Activated CD4-positive, alpha-beta T cell treated with anti-CD3 and anti-CD28 coated beads, Interleukin-2, amount 50 U/mL, for 16 hours (primary cell): ENCODE data around the gene IQCB1.
"Not testable (repeated sequence)": the region's sequence is repeated elsewhere in the genome, so short reads cannot be mapped to it uniquely, and the experiment has no call there.

ENCODE experiments used
- DNase-seq: peaks from one replicate; pipeline ENCODE4 v3.0.0-alpha.2; 2020

Gene IQCB1

DNA sequence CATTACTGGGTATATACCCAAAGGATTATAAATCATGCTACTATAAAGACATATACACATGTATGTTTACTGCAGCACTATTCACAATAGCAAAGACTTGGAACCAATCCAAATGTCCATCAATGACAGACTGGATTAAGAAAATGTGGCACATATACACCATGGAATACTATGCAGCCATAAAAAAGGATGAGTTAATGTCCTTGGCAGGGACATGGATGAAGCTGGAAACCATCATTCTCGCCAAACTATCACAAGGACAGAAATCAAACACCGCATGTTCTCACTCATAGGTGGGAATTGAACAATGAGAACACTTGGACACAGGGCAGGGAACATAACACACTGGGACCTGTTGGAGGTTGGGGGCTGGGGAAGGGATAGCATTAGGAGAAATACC is 91.8 kb downstream of the IQCB1 start:
- not testable (repeated sequence) for DNase-seq

DNA sequence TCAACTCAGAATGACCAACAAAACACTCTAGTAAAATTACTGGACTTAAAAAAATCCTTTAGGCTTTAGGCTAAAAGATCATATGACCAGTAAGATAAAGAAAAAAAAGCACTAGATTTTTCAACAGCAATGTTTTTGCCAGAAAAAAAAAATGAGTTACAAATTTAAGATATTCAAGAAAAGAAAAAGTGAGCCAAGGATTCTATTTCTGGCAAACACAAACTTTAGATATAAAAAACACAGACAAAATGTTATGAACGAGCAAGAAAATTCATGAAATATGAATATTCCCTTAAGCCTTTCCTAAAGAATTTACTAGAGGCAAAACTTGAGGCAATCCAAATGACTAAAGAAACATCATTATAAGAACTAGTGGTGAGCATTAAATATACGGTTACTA is 94.0 kb downstream of the IQCB1 start:
- no peak for DNase-seq

DNA sequence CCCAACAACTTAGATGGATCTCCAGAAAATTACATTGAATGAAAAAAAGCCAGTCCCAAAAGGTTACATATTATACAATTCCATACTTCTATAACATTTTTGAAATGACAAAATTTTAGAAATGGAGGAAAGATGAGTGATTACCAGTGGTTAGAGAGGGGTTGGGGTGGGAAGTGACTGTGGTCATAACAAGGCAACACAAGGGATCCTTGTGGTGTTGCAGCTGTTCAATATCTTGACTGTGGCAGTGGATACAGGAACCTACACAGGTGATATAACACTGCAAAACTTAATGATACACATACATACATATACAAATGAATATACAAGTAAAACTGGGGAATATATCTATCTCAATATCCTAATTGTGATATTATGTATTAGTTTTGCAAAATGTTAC is 95.0 kb downstream of the IQCB1 start:
- DNase-seq: peak; percentile 12

DNA sequence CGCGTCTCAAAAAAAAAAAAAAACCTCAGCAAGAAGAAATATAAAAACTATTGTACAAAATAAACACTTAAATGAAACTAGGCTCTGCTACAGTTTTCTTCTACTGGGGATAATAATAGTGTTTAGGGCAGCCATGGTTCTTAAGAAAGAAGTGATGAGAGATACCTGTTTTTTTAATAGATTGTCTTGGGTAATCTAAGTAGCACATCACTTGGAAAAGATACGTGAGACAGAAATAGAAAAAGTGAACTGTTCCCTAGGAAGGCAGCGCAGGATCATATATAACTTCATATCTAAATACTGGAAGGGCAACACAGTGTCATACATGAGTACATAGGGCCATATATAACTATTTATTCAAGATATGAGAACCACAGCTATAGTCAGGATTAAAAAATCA is 97.2 kb downstream of the IQCB1 start:
- no peak for DNase-seq

DNA sequence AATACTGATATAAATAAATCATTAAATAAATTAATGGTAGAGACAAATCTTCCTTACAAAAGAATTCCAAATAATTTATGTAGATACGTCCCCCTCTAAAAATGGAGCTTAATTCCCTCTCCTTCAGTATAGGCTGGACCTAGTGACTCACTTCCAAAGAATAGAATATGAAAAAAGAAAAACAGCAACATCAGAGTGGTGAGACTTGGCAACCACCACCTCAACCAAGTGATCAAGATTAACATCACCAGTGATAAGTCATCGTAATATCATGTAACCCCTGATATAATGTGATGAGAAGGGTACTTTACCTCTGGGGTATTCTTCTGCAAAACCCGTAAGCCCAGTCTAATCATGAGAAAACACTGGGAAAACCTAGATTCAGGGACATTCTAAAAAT is 98.7 kb downstream of the IQCB1 start:
- DNase-seq: peak; percentile 46

DNA sequence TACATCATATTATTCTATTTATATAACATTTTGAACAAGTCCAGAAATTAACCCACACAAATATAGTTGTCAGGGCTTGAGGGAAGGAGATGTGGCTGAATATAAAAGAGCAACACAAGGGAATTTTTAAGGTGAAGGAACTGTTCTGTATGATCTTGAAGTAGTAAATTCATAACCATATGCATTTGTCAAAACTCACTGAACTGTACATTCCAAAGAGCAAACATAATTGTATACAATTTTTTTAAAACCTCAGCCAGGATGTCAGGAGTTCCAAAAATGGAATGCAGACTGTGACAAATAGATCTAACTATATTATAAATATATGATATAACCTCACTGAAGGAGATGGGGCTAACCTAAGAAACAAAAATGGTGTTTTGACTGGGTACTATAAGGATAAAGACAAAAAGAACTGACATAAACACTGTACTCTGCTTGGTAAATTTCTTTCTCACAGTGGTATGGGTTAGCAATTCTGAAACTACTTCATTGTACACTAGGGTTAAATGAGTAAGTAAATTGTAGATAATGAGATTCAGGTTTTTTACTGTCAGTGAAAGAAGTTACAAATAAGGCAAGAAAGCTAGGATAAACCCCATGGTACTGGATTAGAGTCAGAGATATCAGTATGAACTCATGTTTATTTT is 99.7 kb downstream of the IQCB1 start:
- DNase-seq: peak; percentile 79

DNA sequence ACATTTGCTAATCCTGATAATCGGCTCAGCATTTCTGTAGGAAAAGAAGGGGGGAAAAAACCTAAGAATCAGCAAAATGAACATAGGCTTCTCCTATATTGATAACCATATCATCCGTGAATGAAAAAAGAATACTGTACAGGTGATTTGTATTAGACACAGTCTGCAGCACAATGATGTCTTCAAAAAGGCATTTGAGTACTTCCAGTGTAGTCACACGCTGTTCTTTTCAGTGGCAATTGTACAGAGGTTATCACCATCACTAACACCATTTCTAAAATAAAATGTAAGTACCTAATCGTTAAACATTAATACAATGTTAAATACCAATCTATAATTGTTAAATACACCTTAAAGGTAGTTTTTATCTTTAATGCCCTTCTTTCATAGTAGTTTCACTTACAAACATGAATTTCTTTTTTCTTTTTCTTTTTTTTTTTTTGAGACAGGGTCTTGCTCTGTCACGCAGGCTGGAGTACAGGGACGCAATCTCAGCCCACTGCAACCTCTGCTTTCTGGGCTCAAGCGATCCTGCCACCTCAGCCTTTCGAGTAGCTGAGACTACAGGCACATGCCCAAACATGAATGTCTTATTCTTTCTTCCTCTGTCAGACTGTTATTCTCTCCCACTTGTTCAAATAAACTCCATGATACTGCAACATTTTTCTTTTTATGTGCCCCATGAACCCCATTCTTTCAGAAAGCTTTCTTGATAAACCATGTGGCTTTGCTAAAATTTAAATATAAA is 103.7 kb downstream of the IQCB1 start:
- no peak for DNase-seq

DNA sequence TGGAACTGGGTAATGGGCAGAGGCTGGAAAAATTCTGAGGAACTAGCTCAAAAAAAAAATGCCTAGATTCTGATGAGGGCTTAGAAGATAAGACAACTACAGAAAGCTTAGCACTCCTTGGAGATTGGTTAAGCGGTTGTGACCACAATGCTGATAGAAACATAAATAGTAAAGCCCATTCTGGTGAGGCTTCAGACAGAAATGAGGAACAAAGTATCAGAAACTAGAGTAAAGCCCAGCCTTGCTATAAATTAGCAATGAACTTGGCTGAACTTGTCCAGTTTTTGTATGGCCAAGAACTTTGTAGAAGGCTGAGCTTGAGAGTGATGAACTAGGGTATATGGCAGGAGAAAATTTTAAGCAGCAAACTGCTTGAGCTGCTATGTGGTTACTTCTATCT is 110.7 kb downstream of the IQCB1 start:
- DNase-seq: no peak

DNA sequence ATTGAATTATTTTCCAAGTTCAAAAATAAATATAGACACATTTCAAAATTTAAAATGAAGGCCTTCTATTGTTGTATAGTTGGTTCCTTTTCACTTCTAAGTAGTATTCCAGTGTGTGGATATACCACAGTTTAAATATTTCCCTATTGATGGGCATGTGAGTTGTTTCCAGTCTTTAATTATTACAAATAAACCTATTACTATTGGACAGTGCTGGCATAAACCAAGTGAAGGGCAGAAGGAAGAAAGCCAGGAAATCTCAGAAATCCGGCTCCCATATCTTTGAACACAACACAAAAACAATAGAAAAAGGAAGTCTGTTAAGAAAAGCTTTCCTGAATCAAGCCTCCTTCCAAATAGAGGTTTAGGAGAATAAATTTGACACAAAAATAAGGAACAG is 111.4 kb downstream of the IQCB1 start:
- DNase-seq: no peak

DNA sequence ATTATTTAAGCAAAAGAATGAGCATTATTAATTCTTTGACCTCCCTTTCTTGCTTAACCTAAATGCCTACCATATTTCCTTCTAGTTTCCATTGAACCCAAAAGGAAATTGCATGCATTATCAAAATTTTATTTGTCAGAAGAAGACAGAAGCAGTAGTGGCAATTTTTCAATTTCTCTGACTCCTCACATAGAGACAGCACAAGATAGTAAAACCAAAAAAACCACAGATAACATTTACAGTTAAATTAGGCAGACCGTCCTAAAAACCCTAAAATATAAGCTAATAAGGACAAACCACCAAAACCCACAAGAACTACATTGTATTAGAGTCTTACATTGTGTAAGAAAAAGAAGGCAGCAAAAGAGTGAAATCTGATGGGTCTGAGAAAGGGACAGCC is 112.4 kb downstream of the IQCB1 start:
- DNase-seq: no peak

DNA sequence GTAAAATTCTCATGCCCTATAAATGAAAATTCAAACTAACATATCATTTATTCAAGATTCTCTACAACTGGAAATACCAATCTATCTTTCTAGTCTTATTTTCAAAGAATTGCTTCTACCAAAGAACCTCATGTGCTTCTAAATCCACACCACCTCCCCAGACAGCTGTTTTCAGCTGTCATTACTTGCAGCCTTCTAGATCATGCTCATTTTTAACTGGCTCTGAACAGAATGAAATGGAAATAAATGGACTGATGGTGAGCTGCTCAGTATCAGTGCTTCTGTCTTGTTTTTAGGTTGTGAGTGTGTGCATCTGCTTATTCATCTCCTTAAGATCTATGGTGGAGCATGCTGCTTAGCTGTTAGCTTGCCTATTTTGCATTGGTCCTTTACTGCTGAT is 114.7 kb downstream of the IQCB1 start:
- DNase-seq: no peak
